GM21515 (cell line): Measurements from ENCODE around the gene TMEM63A.
"Not testable (repeated sequence)": the region's sequence is repeated elsewhere in the genome, so short reads cannot be mapped to it uniquely, and the experiment has no call there.

Experiments
- ATAC-seq: cut with Tn5 transposase; IDR thresholded peaks from one replicate; pipeline ENCODE4 v1.9.1; 2021; ENCODE audit not compliant: unreplicated experiment

The TMEM63A gene

DNA sequence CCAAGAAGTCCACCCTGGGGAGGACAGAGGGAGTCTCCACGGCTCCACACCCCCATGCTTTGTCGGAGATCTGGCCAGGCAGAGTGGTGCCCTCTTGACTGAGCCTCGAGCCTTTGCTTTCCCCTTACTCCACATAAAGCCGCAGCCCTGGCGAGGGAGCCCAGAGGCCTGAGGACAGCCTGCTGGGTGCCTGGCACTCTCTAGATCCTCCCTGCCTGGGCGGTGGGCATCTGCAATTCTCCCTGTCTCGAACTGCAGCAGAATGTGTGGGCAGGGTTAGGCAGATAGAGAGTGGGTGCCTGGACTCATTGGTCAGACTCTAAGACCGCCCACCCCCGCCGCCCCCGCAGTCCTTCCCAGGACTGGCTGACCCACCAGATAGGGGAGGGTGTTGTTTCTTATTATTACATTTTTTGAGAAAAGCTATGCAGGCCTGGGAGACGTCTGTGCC is 58.3 kb downstream of the TMEM63A start:
- no peak for ATAC-seq

GRCh38 chr1:225822655-225823403 is 59.4 kb downstream of the TMEM63A start:
- ATAC-seq, result no peak

DNA sequence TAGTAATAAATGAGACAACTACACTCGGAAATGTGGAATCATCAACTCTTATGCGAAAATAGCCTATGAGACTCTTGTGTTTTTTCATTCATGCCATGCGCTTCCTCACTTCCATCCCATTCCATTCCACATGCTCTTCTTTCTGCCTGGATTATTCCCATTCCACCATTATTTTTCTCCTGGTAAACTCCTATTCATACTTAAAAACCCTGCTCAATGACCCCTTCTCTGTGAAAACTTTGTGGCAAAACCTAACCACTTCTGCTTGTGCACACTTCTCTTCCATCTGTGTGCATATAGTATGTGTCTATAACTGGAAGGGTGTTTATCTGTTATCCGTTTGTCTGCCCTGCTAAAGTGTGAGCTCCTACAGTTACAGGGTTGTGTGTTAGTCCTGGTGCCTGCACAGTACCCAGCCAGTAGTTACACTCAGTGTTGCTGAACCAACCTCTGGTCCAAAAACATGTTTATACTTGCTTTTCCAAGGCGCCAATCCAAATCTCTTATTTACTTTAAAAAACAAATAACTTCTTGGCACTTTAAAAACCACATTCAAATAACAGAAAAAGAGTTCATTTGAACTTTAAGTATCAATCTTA is 61.6 kb downstream of the TMEM63A start:
- ATAC-seq, result no peak

DNA sequence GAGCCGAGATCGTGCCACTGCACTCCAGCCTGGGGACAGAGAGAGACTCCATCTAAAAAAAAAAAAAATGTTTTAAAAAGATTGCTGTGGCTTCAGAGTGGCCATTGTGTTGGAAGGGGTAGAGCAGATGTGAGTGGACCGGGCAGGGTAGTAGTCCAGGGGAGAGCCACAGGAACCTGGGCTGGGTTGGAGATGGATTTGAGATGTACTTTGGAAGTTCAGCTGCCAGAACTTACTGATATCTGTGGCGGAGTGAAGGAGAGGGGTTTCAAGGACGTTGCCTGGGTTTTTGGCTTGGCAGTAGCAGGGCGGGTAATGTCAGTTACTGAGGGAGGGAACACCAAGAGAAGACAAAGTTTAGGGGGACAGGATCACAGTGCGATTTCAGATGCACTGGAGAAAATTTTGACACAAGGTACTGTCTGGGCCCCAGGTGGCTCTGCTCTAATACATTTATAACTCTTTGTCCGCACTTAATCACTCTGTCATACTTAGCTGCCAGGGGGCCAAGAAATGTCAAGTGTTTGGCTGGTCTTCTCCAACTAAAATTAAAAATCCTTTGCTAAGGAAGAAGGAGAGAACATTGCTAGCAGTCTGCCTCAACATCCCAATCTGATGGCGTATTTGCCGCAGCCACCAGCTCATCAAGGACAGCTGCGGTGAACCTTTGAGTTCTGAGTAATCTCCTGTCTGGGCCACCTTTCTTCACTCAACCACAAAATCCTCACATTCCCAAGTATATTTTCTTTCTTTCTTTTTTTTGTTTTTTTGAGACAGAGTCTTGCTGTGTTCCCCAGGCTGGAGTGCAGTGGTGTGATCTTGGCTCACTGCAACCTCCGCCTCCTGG is 62.6 kb downstream of the TMEM63A start:
- no peak for ATAC-seq

DNA sequence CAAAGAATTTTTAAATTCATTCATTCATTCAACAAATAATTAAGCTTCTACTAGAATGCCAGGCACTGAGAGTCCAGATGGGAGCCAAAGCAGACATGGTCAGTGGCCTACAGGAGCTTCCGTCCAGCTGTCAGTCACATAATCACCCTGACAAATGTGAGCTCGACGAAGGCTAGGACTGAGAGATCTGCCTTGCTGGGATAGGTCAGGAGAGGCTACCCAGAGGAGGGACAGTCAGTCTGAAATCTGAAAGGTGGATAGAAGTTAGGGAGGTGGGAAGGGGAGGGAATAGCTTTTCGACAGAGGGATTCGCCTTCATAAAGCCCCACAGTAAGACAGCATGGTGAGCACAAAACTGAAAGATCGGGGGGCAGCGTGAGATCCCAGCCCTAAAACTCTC is 64.0 kb downstream of the TMEM63A start:
- no peak for ATAC-seq

DNA sequence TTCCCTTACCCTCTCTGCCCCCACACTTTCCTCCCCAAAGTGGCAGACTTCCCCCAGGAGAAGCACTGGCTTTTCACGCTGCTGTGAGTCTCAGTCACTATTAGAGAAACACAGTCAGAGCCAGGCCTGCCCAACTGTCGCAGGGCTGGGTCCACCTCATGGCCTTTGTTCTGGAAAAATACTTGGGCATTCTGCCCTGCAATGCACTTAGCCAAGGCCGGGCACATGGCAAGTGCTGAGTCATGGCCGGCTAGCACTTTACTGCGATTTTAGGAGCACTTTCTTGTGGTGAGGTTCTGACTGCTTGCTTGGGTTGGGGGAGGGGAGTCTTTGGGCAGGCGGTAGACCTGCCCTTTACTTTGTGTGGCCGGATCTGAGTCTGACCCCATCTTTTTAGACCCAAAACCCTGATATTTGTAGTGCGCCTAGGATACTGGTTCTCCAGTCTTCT is 64.5 kb downstream of the TMEM63A start:
- no peak for ATAC-seq

GRCh38 chr1:225816643-225817538 is 65.3 kb downstream of the TMEM63A start:
- no peak for ATAC-seq

- ATAC-seq, result no peak
Observed at GRCh38 chr1:225815526-225816178, 66.5 kb downstream of the TMEM63A start.

DNA sequence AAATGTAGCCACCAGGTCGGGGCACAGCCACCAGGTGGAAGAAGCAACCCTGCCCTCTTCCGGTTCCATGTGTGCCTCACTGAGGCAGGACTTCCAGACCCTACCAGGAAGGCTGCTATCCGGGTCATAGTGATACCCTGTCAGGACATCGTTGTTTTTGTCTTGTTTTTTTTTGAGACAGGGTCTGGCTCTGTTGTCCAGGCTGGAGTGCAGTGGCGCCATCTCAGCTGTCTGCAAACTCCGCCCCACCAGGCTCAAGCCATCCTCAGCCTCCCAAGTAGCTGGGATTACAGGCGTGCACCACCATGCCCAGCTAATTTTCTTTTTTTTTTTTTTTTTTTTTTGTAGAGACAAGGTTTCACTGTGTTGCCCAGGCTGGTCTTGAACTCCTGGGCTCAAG is 67.1 kb downstream of the TMEM63A start:
- ATAC-seq, result not testable (repeated sequence)

DNA sequence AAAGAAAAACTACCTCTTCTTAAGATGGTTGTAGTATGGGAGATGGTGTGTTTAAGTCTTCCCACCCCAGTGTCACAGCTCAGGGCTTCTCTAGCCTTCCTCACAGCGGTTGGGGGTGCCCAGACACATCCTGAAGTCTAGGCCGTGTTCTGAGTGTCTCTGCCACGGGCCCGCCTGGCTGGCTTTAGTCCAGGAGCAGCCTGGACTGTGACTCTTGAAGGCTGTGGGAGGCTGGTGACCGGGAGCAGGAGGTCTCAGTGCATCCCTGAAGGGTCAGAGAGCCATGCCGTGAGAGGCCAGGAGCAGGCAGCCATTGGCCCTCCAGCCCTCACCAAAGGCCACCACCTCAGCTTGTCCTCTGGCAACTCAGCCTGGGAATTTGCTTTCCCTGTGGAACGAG is 67.8 kb downstream of the TMEM63A start:
- no peak for ATAC-seq

- no peak for ATAC-seq
Observed at GRCh38 chr1:225813214-225813964, 68.8 kb downstream of the TMEM63A start.

DNA sequence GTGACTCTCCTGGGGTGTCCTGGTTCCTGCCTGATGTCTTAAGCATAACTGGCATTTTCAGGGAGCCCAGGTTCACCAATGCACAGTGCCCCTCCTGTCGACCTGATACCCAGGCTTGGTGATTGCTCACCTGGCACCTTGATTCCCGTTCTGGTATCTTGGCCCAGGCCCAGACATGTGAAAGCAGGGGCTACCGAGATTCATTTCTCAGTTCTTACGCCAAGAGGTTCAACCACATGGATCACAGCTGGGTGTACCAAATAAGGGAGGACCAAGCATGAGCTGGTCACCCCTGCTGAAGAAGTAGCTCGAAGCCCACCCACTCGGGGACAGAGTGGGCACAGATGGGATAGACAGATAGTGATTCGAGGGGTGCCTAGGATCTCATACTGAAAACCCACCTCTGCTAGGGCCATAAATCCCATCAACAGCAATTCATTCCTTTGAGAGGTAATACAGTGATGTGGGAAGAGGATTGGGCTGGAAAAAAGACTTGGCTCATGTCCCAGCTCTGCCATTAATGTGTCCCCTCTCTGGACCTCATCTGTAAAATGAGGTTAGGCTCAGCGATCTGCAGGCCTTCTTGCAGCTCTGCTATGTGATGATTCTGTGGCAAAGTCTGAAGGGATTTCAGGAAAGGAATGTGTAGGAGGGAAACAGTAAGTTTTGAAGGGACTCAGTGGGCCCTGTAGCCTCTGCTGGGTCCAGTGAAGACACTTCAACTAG is 69.5 kb downstream of the TMEM63A start:
- ATAC-seq, result no peak

DNA sequence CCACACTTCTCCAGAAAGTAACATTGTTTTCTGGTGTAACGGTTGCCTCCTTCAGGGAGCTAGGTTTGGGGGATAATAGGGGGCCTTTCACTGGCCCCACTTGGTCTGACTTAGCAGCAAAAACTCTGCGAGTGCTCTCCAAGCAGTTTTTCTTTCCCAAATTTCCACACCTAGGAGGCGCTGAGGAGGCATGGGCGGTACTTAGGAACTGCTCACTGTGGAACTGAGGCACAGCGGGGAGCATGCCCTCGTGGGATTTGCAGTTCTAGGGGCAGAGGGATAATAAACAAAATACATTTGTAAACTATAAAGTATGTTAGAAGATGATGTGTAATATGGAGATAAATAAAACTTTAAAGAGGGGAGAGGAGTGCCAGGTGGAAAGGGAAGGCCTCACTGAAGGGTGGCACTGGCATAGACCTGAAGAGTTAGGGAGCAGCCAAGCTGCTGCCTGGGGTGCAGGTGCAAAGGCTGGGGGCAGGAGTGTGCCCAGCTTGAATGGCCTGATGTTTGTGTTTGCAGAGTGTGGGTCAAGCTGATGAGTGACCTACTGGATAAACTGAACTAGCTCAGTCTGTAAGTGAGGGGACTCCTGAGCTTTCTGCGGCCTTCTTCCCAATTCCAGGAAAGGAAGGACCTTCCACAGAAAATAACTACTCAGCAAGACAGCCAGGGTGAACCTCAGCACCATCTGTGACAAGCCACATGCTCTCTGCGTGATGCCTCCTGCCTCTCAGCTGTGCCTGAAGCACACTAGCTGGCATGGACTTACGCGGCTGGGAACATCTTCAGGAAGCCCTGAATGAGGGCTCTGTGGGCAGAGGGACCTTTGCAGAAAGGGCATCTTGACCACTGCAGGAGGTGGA is 70.3 kb downstream of the TMEM63A start:
- ATAC-seq, result no peak

DNA sequence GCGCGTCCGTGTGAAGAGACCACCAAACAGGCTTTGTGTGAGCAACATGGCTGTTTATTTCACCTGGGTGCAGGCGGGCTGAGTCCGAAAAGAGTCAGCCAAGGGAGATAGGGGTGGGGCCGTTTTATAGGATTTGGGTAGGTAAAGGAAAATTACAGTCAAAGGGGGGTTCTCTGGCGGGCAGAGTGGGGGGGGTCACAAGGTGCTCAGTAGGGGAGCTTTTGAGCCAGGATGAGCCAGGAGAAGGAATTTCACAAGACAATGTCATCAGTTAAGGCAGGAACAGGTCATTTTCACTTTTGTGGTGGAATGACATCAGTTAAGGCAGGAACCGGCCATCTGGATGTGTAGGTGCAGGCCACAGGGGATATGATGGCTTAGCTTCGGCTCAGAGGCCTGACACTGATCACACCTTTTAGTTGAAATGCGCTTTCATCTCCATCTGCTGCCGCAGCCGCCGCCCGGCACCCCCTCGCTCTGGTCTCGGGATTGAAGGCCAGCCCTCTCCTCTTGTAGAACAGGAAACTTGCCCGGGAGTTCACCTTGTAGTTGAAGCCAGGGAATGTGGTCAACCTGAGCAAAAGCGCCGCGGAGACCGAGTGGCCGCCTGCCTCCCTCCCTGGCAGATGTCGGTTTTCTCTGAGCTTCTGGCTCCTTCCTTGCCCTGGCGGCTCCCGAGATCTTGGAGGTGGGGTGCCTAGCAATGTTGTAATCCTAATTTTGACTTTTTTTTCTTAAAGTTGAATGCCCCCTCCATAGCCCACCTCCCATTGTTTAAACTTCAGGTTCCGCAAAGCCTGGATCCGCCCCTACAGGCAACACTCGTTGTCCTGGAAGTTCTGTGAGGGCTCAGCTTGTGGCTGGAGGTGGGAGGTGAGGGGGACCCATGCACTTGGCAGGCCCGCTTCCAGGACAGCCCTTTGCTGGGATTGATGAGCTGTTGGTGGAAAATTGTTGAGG is 71.3 kb downstream of the TMEM63A start:
- ATAC-seq, result not testable (repeated sequence)

- peak; percentile 97 for ATAC-seq
Observed at GRCh38 chr1:225809842-225810578, 72.2 kb downstream of the TMEM63A start, which contains the start of gene EPHX1. Gene EPHX1 (plus strand): TSS chr1:225810124. CDS start chr1:225828730, 18,606 bp downstream.

- no peak for ATAC-seq
Observed at GRCh38 chr1:225808136-225808535, 74.0 kb downstream of the TMEM63A start.
